Measurements from ENCODE around the gene TXNDC2.
"Not testable (repeated sequence)": the region's sequence is repeated elsewhere in the genome, so short reads cannot be mapped to it uniquely, and the experiment has no call there.

TXNDC2 gene

DNA sequence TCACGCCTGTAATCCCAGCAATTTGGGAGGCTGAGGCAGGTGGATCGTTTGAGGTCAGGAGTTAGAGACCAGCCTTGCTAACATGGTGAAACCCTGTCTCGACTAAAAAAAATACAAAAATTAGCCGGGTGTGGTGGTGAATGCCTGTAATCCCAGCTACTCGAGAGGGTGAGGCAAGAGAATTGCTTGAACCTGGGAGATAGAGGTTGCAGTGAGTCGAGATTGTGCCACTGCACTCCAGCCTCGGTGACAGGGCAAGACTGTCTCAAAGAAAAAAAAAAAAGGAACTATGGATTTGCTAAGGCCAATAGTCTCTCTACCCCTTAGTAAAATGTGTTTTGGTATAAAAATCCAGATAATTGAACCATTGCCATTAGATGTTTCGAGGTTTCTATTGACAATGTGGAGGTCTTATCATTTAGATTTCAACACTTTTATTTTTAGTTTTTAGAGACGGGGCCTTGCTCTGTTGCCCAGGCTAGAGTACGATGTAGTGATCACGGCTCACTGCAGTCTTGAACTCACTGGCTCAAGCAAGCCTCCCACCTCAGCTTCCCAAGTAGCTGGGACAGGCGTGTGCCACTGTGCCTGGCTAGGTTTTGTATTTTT, 1.1 kb upstream of the TXNDC2 start:
- no peak for DNase-seq (ENCODE audit: low read depth)

- no peak for DNase-seq (ENCODE audit: low read depth)
Observed at GRCh38 chr18:9886005-9886348, 204 bp downstream of the TXNDC2 start.

- no peak for DNase-seq (ENCODE audit: low read depth)
Observed at GRCh38 chr18:9887992-9888391, 2.2 kb downstream of the TXNDC2 start.

- DNase-seq (ENCODE audit: low read depth) = no peak
Observed at GRCh38 chr18:9890196-9890595, 4.4 kb downstream of the TXNDC2 start.

GRCh38 chr18:9890957-9891356, 5.2 kb downstream of the TXNDC2 start:
- no peak for DNase-seq (ENCODE audit: low read depth)

DNA sequence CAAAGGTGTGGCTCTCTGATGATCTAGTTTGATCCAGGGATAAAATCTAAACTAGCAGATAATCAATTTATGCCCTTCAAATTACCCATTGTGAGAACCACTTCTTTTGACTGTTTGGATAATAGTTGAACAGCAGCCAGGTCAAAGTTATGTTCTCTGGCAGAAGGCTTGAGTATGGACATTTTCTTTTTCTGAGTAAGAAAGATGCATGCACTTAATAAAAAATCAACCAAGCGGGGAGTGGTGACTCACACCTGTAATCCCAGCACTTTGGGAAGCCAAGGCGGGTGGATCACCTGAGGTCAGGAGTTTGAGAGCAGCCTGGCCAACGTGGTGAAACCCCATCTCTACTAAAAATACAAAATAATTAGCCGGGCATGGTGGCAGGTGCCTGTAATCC, 5.7 kb downstream of the TXNDC2 start:
- not testable (repeated sequence) for DNase-seq (ENCODE audit: low read depth)

DNA sequence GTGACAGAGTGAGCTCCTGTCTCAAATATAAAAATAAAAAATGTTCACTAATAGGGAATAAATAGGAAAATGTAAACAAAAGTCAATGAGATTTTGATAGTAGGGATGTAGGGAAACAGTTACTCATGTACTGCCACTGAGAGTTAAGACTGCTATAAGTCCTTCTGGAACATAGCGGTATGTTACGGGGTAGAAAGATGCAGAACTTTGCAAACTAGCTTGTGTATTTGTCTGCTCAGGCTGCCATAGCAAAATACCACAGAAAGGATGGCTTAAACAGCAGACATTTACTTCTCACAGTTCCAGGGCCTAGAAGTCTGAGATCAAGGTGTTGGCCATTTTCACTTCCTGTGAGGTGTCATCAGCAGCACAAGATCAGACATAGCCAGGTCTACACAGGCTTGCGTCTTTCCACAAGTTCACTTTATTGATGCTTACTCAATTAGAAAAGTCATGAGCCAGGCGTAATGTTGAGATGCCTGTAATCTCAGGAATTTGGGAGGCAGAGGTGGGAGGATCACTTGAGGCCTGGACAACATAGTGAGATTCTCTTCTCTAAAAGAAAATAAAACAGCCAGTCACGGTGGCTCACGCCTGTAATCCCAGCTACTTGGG, 8.8 kb downstream of the TXNDC2 start:
- DNase-seq (ENCODE audit: low read depth) = no peak

GRCh38 chr18:9897129-9897528, 11.4 kb downstream of the TXNDC2 start:
- no peak for DNase-seq (ENCODE audit: low read depth)

- DNase-seq (ENCODE audit: low read depth) = not testable (repeated sequence)
Observed at GRCh38 chr18:9897787-9898291, 12.1 kb downstream of the TXNDC2 start.

DNA sequence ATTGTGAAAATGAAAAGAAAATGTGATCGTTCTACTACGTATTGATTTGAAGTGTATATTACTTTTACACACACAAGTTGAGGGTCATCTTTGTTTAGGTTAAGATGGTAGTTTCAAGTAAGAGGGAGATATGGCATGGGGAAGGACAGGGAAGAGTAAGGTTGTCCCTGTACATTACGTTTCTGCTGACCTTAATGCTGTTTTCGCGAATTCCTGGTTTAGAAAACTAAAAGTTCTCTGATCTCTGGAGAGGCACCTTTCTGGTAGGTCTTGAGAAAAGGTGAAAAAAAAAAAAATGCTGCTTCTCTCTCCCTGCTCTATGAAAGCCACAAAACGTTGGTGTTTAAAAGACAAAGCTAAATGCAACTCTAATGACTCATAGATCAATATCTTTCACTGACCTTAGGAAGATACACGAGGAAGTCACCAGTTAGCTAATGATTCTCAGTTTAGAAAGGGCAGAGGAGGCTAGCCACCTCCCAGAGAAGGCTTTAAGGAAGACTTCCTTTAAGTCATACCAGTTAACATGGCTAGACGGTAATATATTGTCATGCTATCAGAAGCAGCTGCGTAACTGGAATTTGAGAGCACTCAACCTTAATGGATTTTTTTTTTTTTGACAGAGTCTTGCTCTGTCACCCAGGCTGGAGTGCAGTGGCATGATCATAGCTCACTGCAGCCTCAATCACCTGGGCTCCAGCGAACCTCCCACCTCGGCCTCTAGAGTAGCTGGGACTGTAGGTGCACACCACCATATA, 13.2 kb downstream of the TXNDC2 start:
- DNase-seq (ENCODE audit: low read depth) = no peak

- DNase-seq (ENCODE audit: low read depth) = not testable (repeated sequence)
Observed at GRCh38 chr18:9899550-9899930, 13.8 kb downstream of the TXNDC2 start.

GRCh38 chr18:9900699-9901098, 14.9 kb downstream of the TXNDC2 start:
- no peak for DNase-seq (ENCODE audit: low read depth)

DNA sequence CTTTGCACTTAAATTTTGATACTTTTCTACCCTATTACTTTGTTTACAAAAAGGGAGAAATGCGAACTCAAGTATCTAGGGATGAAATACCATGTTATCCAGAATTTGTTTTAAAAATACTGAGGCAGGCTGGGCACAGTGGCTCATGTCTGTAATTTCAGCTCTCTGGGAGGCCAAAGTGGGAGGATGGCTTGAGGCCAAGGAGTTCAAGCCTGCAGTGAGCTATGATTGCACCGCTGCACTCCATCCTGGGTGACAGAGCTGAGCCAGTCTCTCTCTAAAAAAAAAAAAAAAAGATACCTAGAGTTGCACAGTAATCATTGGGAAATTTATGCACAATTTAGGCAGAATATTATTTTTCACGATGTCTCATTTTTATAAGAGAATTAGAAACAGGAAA, 15.6 kb downstream of the TXNDC2 start:
- no peak for DNase-seq (ENCODE audit: low read depth)

- DNase-seq (ENCODE audit: low read depth) = not testable (repeated sequence)
Observed at GRCh38 chr18:9902264-9902663, 16.5 kb downstream of the TXNDC2 start.

- DNase-seq (ENCODE audit: low read depth) = no peak
Observed at GRCh38 chr18:9902832-9903231, 17.1 kb downstream of the TXNDC2 start.

- no peak for DNase-seq (ENCODE audit: low read depth)
Observed at GRCh38 chr18:9905401-9905922, 19.7 kb downstream of the TXNDC2 start.

DNA sequence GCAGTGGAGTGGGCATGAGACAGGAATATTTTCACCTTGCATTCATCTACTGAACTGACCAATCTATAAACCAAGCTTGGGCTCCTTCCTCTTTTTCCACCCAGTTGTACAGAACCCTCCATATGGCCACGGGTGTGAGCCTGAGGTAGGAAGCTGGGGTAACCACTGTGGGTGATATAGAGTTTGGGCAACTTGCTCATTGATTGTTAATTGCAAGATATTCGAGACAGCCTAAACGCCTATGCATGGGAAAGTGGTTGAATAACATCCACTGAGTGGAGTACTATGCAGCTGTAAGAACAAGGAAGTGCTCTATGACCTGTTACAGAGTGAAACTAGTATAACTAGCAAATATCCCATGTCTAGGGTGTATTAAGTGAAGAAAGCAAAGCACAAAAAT, 20.7 kb downstream of the TXNDC2 start:
- no peak for DNase-seq (ENCODE audit: low read depth)

DNA sequence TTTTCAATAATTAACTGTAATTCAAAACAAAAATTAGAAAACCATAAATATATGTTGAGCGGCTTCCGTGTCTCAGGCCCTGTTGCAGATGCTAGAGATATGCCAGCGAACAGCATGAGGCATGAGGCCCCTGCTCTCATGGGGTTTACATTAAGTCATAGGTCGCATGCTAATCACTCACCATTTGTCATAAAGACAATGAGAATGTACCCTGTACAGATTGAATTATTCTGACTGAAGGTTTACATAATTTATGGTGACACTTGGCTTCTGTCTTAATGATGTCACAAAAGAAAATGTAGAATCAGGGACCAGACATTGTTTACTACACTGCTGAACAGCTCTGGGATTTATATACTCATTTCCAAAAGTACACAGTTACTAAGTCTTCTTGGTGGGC, 22.1 kb downstream of the TXNDC2 start:
- DNase-seq (ENCODE audit: low read depth) = no peak

GRCh38 chr18:9910071-9910470, 24.3 kb downstream of the TXNDC2 start:
- no peak for DNase-seq (ENCODE audit: low read depth)

DNA sequence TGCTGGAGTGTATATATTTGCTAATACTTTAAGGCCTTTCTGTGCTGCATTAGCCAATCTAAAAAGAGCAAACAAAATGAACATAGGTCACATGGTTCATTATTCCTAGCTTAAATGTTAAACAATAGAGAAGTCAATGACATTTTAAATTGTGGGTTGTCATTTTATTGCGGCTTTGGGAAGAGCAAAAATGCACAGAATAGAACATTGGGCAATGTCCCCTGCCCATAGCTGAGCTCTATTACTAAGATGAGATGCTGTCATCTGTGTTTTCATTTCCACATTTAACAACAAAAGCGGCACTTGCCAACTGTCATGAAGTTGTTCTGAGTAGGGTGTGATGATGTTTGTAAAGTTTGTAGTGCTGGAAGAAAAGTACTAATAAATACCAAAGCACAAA, 24.9 kb downstream of the TXNDC2 start:
- no peak for DNase-seq (ENCODE audit: low read depth)

DNA sequence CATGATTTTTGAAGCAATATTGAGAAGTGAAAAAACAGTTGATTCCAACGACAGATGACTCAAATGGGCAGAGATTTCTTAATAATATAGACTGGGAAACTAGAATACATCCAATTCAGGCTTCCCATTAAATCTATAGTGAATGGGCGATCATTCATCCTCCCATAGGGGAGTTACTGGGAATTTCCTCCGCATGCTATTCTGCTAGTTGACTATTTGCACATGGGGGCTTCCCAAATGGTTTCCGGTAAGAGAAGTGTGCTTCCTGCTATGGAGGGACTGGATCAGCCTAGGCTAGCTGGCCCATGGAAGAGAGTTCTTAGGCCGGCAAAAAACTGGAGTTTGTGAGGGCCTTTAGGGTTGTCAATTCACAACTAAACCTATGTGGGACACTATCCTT, 25.5 kb downstream of the TXNDC2 start:
- DNase-seq (ENCODE audit: low read depth) = no peak

- not testable (repeated sequence) for DNase-seq (ENCODE audit: low read depth)
Observed at GRCh38 chr18:9912285-9912684, 26.5 kb downstream of the TXNDC2 start.

- DNase-seq (ENCODE audit: low read depth) = no peak
Observed at GRCh38 chr18:9913151-9913525, 27.4 kb downstream of the TXNDC2 start.

All from HS-5 (cell line).